ENCODE data around the gene LINGO4.
A peak's percentile ranks its signal among the peaks of the same experiment; 100 is the strongest.

The LINGO4 gene, protein sequence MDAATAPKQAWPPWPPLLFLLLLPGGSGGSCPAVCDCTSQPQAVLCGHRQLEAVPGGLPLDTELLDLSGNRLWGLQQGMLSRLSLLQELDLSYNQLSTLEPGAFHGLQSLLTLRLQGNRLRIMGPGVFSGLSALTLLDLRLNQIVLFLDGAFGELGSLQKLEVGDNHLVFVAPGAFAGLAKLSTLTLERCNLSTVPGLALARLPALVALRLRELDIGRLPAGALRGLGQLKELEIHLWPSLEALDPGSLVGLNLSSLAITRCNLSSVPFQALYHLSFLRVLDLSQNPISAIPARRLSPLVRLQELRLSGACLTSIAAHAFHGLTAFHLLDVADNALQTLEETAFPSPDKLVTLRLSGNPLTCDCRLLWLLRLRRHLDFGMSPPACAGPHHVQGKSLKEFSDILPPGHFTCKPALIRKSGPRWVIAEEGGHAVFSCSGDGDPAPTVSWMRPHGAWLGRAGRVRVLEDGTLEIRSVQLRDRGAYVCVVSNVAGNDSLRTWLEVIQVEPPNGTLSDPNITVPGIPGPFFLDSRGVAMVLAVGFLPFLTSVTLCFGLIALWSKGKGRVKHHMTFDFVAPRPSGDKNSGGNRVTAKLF

DNA sequence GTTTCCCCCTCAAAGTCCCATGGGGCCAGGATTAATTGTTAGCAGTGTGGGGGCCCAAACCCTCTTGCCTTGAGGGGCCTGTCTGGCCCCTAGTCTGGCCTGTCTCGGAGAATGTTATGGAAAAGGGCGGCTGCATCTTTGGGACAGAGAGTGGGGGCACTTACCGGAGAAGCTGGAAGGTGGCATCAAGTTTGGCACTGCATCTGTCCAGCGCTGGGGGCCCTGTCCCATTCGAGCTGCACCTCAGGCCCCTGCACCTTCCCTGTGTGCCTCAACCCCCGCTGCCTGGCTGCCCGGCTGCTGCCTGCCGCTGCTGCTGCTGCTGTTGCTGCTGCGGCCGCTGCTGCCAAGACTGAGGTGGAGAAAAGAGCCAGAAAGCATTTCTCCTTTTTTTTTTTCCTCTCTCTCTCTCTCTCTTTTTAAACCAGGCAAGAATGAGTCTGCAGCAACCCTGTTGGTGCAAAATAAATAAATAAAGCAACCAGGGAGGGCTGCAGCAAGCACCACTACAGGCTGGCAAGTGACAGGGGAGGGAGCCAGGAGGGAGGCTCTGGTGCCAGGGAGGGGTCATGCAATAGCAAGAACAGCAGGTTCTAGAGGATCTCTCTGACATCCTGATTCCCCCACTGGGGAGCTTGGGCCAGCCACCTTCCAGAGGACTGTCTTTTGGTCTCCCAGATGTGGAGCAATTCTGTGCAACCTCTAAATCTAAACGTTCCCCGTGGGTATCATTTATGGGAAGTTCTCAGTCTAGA is at the start of gene LINGO4:
LINGO4 (minus strand) TSS at position 354 of the 755 bp plus-strand sequence. CDS start 2,715 bp downstream, outside the sequence.
- DNase-seq, result no peak

DNA sequence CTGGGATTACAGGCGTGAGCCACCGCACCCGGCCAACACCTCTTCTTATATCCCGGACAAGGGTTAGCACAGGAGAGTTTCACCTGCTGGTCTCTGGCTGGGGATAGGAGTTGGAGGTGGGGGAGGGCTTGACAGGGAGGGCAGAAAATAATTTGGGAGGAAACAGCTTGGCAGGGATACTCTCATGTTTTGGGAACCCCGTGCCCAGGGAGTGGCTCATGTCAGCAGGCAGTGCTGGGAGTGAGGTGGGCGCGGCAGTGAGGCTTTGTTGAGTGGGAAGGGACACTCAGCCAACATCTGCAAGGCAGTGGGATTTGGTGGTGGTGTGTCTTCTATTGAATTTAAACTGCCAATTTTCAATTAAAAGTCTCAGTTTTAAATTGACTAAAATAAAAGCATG is 49.4 kb upstream of the LINGO4 start:
- no peak for DNase-seq

DNA sequence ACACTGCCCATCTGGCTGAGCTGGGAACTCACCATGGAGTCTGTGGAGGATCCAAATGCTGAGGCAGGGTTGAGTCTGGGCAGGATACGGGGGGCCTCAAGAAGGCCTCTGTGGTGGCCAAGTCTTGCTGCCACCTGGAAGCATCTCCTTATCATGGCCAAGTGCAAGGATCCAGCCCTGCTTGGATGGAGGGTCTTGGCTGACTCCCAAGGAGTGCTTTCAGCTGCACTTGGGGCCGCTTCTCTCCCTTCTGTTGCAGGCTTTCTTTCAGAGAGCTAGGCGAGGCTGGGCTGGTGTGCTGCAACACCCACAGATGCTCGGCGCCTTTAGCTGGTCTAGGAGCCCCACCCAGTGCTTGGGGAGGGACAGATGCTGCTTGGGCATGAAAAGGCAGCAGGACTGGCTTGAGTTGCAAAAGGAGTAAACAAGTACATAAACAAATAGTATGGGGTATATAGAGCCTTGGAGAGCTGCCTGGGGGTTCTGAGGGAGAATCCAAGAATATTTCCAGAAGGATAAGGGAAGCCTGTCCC is 48.3 kb upstream of the LINGO4 start, which contains the start of gene THEM5:
THEM5 (minus strand) TSS at position 302 of the 533 bp plus-strand sequence; CDS start at position 155, 147 bp downstream.
- DNase-seq, result no peak

GRCh38 chr1:151852733-151853132 is 47.5 kb upstream of the LINGO4 start:
- DNase-seq, result no peak

- DNase-seq, result no peak
These were observed 46.7 kb upstream of the LINGO4 start for GRCh38 chr1:151851886-151852285.

GRCh38 chr1:151849871-151850270 is 44.7 kb upstream of the LINGO4 start:
- DNase-seq, result no peak

- no peak for DNase-seq
These were observed 43.9 kb upstream of the LINGO4 start for GRCh38 chr1:151849126-151849525.

DNA sequence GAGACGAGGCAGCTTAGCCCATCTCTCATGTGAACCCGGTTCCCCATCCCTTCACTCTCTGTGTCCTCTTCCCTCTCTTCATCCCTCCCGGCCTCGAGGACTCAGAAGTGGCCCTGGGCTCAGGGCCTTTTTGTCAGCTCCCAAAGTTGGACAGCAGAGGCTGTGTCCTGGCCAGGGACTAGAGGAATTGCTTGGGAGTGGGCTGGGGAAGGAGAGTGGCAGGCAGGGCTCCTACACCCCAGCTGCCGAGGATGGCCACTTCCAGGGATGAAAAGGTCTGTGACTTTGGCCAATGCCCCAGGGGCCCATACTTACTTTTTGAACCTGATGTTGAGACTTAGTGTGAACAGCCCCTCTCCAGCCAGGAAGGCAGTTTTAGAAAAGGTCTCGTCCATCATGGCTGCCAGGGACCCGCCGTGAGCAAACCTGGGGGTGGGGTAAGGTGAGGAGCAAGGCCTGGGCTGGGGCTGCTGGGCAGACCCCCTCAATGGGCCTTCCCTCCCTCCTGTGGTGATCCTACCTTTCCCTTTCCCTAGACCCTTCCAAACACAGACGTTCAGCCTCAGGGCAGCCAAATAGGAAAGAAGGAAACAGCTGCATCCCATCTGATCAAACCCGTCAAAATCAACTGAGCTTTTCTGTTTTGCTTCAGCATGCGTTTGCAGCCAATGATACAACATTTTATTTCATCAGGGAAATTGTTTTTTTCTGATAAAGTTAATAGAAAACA is 42.8 kb upstream of the LINGO4 start:
- DNase-seq, result no peak

- DNase-seq, result peak; percentile 51
These were observed 41.5 kb upstream of the LINGO4 start for GRCh38 chr1:151846686-151847237.

DNA sequence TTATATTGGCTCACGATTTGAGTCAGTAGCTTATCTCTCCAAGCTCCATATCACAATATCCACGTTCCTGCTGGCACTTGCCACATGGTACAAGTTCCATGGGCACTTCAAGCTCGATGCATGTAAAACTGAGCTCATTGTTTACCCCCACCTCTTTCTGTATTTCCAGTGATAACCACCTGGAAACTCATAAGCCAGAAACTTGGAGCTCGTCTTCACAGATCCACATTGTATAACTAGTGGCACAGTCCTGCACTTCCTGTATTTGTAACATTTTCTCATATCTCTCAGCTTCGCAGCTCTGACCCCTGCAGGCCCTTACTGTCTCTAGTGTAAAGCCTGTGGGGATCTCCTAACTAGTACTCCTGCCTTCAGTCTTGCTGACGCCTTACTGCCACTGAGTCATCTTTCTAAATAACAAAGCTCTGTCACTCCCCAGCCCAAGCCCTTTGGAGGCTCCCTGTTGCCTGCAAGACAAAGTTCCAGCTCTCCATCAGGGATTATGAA is 40.9 kb upstream of the LINGO4 start:
- peak; percentile 79 for DNase-seq

GRCh38 chr1:151843398-151843797 is 38.2 kb upstream of the LINGO4 start:
- DNase-seq, result no peak

- no peak for DNase-seq
These were observed 35.9 kb upstream of the LINGO4 start for GRCh38 chr1:151841141-151841540.

- DNase-seq, result no peak
These were observed 35.2 kb upstream of the LINGO4 start for GRCh38 chr1:151840421-151840820.

DNA sequence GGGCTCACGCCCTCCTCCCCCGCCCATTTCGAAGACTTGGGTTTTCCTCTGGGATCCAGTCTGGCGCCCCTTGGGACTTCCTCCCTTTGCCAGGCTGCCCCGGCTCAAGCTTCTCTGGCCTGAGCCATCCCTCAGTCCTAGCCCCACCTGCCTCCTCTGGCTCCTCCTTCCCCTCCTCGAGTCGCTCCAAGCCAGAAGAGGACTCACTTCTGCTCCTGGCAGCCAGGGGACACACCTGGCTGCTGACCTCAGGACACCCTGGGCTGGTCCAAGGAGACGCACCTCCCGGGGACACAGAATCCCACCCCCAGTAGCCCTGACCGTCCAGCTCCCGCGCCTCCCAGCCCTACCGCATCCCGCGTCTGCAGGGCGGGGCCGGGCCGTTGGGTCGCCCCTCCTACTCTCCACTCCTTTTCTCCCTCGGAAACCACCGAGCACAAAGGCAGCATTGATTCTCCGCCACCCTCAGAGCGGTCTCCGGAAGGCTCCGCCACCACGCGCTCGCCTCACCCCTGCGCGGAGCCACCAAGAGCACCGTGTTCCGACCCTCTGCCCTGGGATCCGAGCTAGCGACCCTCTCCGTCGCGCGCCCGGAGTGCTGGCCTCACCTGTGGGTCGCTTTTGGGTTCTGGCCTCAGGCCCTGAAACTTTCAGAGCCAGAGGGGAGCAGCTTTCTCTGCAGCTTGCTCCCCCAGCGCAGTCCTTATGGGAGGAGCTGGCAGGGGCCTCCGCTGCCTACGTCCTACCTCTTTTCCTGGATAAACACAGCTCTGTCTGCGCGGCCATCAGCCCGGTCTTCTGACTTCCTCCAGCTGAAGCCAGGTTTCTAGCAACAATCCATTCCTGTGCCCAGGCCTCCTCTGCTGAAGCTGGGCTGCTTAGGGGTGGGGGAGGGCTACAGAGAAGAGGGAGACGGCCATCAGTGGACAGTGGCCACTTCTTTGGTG is 34.5 kb upstream of the LINGO4 start, which contains the start of gene C2CD4D:
C2CD4D (minus strand) TSS at position 364 of the 947 bp plus-strand sequence. CDS start 831 bp downstream, outside the sequence.
- DNase-seq, result peak; percentile 89

DNA sequence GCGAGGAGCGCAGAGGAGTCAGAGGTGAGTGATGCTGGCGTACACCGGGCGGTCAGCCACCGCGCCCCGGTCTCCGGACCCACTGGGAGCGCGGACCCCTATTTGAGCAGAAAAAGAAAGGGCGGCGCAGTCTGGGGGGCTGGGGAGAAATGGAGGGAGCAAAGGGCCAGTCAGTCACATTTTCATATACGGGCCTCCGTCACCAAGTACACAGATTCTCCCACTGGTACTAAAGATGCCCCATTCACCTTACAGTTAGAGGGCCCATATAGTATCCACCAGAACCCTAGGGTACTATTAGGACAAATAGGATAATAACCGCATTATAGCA is 33.8 kb upstream of the LINGO4 start:
- no peak for DNase-seq

- peak; percentile 56 for DNase-seq
These were observed 33.2 kb upstream of the LINGO4 start for GRCh38 chr1:151838222-151839081.

DNA sequence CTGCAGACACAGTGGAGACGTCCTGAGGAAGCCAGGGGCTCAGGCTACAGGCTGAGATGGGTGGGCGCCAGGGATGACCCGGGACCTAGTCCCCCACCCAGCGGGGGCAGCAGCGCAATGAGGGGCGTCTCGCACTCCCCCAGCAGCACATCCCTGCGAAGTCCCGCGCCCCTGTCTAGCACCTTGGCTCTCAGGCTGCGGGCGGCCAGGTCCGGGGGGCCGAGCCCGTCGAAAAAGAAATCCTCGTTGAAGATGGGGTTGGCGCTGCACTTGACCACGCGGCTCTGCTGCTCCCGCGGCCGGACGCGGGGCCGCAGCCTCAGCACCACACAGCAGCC is 32.6 kb upstream of the LINGO4 start:
- no peak for DNase-seq

- peak; percentile 76 for DNase-seq
These were observed 32.0 kb upstream of the LINGO4 start for GRCh38 chr1:151837197-151837596.

DNA sequence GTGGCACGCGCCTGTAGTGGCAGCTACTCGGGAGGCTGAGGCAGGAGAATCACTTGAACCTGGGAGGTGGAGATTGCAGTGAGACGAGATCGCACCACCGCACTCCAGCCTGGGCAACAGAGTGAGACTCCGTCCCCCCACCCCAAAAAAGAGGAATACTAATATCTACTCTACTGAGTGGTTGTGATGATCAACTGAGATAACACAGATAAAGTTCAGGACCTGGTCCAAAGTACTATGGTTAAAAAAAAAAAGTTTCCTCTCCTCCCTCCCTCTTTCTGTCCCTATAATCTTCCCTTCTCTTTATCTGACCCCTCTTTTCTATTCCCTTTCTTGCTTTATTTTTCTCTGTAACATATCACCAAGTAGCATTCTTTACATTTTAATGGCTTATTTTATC is 30.4 kb upstream of the LINGO4 start:
- DNase-seq, result no peak

- DNase-seq, result no peak
These were observed 29.0 kb upstream of the LINGO4 start for GRCh38 chr1:151834239-151834638.
